HG03565 (cell line): Measurements from ENCODE around the gene MRPS12.

Source experiments
- ATAC-seq: cut with Tn5 transposase; IDR thresholded peaks from one replicate; pipeline ENCODE4 v1.9.1; 2021; ENCODE audit warnings: mild to moderate bottlenecking, moderate library complexity; ENCODE audit not compliant: unreplicated experiment

The MRPS12 gene

GRCh38 chr19:38910488-38910887 is 20.3 kb upstream of the MRPS12 start:
- ATAC-seq: no peak

- no peak for ATAC-seq
Measured at GRCh38 chr19:38911388-38912001, 19.2 kb upstream of the MRPS12 start.

- no peak for ATAC-seq
Measured at GRCh38 chr19:38912600-38913514, 17.9 kb upstream of the MRPS12 start.

GRCh38 chr19:38913958-38914357 is 16.8 kb upstream of the MRPS12 start:
- no peak for ATAC-seq

GRCh38 chr19:38915329-38916321 is 15.1 kb upstream of the MRPS12 start:
- ATAC-seq: no peak

GRCh38 chr19:38917516-38917915 is 13.2 kb upstream of the MRPS12 start:
- no peak for ATAC-seq

GRCh38 chr19:38917921-38918491 is 12.7 kb upstream of the MRPS12 start:
- ATAC-seq: no peak

- no peak for ATAC-seq
Measured at GRCh38 chr19:38918526-38918925, 12.2 kb upstream of the MRPS12 start.

GRCh38 chr19:38919837-38920601 is 10.7 kb upstream of the MRPS12 start:
- ATAC-seq: no peak

GRCh38 chr19:38920602-38921419 is 9.9 kb upstream of the MRPS12 start:
- no peak for ATAC-seq

- ATAC-seq: no peak
Measured at GRCh38 chr19:38921420-38922274, 9.1 kb upstream of the MRPS12 start.

GRCh38 chr19:38922482-38922881 is 8.3 kb upstream of the MRPS12 start:
- ATAC-seq: no peak

GRCh38 chr19:38924388-38924787 is 6.4 kb upstream of the MRPS12 start:
- ATAC-seq: no peak

- no peak for ATAC-seq
Measured at GRCh38 chr19:38928391-38929001, 2.2 kb upstream of the MRPS12 start.

- ATAC-seq: peak; percentile 69
Measured at GRCh38 chr19:38929929-38930775, 592 bp upstream of the MRPS12 start, which contains the start of gene SARS2. SARS2 (minus strand) TSS chr19:38930763; CDS start chr19:38930736, 27 bp downstream.

- no peak for ATAC-seq
Measured at GRCh38 chr19:38931521-38931793, 713 bp downstream of the MRPS12 start.
